ENCODE data around the gene EIF2A.
"Not testable (repeated sequence)": the region's sequence is repeated elsewhere in the genome, so short reads cannot be mapped to it uniquely, and the experiment has no call there.

The EIF2A gene

DNA sequence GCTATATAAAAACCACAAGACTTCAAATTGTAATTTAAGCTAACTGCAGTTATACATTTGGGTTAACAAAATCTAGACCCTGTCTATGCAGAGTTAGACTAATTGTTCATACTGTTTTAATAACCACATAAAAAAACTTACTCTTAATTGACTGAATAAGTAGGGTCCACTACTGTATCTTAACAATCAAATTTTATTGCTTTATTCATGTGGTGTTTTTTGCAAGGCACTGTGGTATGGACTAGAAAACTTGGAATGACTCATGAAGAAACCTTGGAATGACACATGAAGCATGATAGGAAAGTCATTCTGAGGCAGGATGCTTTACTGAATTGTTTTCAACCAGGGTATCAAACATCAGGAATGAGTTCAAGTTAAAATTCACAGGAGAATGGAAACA lies 2.5 kb upstream of the EIF2A start:
- no peak for DNase-seq

DNA sequence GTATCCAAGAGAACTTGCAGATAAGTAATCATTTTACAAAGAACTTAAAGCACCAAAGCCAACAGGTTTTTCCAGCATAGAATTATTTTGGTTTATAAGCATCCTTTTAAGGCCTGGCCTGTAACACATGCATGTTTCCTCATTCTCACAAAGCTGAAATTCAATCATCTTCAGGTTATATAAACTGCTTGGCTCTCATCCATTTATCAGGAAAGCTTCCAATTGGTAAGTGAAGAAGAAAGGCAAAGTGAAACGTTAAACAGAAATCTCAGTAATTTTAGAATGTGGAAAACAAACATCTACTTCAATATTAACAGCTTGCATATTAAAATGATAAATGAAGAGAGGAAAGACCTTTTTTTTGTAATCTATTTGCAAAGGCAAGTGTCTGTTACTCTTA lies 1.9 kb upstream of the EIF2A start:
- DNase-seq = no peak

DNA sequence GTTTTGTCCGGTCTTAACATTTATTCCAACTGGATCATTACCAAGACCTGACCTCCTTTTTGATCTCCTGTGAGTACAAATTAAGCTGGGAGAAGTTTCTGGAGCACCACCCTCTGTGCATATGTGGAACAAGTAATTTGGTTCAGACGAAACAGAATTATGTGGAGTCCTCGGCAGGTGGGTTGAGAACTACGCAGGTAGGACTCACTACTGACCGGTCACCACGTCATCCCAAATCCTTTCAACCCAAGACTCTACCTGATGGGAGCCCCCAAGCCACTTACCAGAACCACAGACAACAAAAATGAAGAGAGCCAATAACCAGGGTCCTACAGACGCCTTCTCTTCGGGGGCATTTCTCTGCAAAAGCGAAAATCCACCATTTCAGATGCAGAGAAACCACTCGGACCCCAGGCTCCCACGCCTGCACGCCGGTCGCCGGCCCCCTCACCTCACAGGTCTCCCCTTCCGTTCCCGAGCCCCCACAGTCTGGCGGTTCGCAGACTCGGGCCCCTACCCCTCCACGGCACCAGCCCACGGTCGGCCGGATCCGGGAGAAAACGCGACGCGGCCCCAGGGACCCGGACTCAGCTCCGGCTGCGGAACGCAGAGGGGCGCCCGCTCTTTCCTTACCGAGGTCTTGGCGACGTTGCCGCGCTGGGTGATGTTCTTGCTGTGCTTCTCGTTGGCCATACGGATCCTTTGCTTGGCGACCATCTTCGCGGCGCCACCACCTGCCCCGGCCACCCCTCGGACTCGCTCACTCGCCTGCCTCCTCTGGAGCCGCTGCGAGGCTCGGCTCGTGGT lies 965 bp upstream of the EIF2A start:
- peak; percentile 87 for DNase-seq

DNA sequence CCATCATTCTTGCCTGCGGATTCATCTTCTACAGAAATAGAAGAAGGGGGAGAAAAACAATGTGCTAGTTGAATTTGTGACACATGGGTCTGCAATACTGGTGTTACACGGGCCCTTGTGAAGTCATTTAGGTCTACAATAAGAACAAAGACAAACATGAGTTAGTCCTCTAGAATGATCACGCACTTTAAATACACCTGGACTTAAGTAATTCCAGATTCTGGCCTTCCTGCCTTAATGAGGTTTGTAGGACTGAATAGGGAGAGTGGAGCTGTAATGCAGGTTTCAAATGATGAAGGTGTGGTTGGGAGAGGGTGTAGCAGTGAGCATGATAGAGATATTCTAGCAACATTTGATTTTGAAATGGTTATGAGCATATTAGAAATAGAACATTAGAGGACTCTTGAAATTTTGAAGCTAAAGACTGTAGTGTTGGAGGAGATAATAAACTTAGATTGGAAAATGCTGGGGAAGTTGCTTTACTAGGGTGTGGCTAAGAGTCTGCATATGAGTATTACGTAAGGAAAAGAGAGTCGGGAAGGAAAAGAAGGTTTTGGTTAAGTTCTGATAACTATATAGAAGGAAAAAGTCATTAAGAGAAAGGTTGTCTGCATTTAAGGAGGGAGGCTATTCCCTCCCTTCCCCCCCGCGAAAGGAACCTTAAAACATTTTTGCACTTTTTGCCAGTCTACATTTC lies 606 bp downstream of the EIF2A start:
- DNase-seq = peak; percentile 70

DNA sequence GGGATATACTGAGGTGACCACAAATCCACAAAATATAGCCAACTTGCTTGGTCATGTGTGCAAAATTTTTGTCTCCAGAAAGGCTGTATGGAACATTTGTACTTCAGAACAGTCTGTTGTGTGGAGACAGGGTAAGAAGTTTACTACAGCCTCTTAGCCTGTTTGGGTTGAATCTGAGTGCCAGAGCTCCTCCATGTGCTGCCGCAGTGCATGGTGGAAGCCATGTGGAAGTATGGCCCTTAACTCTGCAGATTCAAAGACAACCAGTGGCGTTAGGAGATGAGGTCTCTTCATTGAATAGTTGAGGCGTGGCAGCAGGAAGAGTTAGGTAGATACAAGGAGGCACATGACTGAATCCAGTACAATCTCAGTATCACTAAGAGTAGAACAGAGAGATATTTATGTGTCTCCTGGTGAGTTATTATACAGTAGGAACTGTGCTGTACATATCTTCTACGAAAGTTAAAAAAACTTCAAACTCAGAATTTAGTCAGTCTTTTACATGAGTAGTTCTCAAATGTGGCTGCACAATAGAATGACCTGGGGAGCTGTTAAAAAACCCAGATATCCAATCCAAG lies 9.4 kb downstream of the EIF2A start:
- DNase-seq = no peak

DNA sequence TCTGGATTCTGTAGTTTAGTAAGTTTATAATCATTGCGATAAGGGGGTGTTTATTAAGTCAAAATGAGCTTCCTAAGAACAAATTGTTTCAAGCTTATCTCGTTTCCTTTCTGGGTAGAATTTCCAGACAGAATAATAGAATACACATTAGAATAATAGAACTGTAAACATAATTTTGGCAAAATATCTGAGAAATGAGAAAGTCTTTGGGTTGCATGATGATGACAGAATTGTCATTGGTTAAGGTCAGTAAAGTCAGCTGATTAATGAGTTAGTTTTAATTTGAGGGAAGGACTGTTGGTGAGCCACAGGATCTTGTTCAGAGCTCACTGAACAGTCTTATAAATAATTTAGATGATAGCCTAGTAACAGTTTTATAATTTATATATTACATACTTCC lies 10.2 kb downstream of the EIF2A start:
- peak; percentile 12 for DNase-seq

DNA sequence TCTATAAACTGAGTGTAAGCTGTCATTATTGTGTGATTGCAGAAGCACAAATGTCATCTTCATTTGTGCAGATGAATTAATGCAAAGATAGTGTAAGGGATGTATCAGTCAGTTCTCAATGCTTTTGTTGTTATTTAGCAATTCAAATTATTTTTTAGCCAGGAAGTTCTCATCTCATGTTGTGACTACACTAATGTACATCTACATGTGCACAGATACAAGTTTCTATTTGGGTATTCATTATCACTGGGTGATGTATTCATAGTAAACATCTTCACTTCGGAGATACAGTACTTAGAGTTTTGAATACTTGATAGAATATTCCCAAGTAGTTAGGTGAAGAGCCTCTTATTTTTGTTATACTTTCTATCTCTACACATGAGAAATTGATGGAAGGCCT lies 11.1 kb downstream of the EIF2A start:
- no peak for DNase-seq

DNA sequence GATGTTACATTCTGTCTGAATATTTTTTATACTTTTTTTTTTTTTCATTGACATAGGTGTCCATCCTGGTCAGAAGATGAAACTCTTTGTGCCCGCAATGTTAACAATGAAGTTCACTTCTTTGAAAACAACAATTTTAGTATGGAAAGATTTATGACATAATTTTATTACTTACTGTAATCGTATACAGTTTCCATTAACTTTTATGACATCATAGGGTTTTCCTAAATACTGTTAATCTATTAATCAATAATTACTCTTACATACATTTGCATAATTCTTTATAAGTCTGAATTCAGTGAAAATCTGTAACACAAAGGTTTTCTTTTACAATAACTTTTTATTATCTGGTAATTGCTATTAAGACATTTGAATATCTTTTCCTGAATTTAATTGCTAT lies 17.7 kb downstream of the EIF2A start:
- DNase-seq = no peak

DNA sequence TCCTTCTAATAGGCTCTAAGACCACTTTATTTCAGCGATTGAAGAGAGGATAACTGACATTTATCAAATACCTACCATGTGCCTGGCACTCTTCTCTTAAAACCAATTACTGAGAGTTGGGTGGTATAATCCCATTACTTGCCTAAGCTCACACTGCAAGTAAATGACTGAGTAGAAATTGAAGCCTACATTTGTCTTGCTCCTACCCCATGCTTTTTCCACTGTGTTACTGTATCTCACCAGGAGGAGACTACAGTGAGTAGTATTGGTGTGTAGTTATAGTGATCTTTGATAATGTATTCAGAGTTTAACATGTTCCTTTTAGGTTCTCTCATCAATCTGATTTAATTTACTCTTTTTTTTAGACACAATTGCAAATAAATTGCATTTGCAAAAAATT lies 20.7 kb downstream of the EIF2A start:
- DNase-seq = no peak

DNA sequence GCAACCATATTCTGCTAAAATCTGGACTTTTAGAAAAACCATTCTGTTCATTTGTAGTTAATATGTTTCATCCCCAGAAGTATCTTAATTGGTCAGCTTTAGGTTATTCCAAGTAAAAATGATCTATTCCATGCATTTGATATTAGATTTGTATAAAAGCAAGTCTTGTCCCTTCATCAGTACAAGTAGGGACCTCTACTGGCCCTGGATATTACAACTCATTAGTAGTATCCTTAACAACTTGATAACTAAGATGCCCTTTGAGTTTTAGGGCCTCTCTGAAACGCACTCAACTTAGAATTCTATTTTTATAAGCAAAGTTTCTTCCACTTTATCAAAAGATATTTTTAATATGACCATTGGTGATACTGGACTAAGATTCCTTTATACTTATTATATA lies 31.3 kb downstream of the EIF2A start:
- no peak for DNase-seq

DNA sequence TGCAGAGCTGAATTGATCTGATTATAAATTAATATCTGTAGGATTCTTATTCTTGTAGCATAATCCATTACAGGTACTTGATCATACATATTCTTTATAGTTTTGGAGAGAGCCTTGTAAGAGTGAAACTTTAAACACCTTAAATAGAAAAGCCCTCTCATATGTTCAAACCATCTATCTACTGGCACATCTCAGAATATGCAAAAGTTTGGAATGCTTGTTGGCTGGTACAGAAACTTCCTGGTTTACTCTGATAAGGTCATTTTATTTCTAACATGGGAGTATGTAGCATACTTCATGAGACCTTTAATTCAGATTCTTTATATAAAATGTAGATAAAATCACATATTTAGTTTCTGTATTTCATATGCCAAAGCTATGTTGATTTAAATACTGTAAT lies 34.6 kb downstream of the EIF2A start:
- no peak for DNase-seq

DNA sequence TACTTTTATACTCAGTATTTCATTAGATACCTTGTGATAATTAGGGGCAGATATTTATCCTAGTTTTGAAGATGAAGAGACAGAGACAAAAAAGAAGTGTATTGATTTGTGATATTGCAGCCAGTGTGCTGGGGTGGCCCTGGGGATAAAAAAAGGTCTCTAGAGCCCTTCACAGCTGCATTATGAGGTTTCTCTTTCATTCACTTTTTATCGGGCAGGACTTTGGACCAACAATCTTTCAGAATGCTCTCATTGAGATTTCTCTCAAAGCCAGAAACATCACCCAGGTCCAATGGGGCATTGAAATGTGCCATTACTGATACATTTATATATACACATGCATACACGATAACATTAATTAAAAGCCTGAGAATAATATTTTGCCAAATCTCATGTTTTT lies 36.0 kb downstream of the EIF2A start:
- DNase-seq = no peak

DNA sequence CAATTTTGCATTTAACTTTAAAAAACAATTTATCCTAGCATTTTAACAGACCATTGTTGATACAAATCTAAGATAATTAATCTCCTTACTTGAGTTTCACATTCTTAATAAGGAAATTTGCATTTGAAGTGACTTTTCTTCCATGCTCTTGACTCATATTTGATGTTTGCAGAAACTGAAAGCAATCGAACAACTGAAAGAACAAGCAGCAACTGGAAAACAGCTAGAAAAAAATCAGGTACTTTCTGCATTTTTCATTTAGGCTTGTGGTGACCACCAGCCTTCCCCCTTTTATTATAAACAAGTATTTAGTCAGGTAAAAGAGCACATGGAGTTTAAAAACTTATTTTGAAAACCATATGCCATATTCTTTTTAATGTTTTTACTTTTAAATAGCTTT lies 36.4 kb downstream of the EIF2A start:
- DNase-seq = no peak

DNA sequence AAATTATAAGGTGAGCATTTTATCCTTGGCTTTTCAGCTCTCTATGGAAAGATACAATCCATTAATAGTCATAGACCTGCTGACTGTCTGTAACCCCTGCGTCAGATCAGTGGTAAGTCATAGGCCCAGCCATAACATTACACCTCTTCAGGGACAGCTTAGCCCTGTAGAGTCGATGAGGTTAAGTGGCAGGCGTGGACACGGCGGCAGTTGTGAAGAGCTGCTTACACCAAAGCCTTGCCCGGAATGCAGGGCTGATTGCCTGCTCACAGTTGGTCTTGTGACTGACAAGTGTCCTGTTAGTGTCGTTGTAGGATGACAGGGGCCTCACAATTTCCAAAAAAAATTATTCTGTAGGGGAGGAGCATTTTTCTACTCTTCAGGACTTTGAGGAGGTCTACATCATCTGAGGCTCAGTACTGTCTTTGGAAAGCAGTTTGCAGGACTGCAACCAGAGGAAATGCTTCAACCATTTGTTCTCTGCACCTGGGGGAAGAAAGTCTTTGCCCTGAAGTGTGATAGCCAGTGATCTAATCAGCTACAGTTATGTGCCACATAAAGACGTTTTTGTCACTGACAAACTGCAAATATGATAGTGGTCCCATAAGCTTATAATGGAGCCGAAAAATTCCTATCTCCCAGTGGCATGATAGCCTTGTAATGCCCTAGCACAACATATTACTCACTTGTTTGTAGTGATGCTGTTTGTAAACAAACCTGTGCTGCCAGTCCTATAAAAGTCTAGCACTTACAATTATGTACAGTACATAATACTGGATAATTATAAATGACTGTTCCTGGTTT lies 41.6 kb downstream of the EIF2A start:
- no peak for DNase-seq

DNA sequence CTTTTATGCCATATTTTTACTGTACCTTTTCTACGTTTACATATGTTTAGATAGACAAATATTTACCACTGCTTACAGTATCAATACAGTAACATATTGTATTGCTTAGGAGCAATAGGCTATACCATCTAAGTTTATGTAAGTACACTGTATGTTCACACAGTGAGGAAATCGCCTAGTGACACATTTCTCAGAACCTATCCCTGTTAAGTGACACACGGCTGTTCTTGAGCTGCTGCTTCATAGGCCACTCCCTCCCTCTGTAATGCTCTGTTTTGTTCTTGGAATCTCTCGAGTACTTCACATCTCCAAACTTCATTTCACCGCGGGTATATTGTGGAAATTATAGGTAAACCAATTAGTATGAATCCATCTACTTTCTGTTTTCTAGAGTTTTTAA lies 43.2 kb downstream of the EIF2A start:
- DNase-seq = no peak

DNA sequence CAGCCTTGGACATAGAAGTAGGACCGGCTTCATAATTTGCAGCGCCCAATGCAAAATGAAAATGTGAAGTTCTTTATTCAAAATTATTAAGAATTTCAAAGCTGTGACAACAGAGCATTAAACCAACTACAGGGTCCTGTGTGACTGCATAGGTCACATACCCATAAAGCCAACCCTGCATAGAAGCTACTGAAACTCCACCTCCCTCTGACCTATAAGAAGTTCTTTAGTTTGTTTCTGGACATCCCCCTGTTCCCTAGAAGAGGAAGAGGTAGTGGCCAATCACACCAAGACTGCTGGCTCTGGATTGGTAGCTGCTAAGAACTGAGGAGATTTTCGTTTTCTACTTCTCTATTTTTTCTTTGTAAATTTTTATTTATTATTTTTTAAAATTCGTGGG lies 47.6 kb downstream of the EIF2A start:
- no peak for DNase-seq

DNA sequence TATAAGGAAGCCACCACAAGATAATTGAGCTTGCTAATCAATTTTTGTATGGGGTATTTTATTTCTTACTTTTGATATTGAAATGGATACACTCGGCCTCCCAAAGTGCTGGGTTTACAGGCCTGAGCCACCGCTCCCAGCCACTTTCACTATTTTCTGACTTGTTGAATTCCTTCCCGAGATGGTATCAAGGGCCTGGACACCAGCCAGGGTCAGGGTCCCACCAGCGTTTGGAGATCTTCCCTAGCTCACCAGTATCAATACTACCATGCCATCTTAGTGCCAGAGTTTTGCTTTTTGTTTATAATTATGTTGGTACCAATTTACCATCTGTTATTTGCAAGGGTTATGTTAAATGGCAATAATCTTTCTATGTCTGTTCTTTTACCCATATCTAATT lies 51.1 kb downstream of the EIF2A start:
- no peak for DNase-seq

DNA sequence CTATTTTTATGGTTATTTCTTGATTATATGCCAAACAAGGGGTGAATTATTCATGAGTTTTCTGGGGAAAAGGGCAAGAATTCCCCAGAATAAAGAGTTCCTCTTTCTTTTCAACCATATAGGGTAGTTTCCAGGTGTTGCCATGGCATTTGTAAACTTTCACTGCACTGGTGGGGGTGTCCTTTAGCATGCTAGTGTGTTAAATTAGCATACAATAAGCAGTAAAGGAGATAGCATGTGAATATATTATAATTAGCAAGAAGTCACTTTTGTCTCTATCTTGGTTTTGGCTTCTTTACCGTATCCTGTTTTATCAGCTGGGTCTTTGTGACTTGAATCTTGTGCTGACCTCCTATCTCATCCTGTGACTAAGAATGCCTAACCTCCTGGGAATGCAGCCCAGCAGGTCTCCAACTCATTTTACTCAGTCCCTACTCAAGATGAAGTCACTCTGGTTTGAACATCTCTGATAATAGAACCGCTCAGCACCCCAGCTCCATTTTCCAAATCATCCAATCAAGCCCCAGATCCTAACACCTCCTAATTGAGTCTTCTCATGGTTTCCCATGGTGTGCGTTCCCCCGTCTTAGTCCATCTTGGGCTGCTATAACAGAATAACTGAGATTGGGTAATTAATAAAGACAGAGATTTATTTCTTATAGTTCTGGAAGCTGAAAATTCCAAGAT lies 53.2 kb downstream of the EIF2A start:
- DNase-seq = no peak

DNA sequence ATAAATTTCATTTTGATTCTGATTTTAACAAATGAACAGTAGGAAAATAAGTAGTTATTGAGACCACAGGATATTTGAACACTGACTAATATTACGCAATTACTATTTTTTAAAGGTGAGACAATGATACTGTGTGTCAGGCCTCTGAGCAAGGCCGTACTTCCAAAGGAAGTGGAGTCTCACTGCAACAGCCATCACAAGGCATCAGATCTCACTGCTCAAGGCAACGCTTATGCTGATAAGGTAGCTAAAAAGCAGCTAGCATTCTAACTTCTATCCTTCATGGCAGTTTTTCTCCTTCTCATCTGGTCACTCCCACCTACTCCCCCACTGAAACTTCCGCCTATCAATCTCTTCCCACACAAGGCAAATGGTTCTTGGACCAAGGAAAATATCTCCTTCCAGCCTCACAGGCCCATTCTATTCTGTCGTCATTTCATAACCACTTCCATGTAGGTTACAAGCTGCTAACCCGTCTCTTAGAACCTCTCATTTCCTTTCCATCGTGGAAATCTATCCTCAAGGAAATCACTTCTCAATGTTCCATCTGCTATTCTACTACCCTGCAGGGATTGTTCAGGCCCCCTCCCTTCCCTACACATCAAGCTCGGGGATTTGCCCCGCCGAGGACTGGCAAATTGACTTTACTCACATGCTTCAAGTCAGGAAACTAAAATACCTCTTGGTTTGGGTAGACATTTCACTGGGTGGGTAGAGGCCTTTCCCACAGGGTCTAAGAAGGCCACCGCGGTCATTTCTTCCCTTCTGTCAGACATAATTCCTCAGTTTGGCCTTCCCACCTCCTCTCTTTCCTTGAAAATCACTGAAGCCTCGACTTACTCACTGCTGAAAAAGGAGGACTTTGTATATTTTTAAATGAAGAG lies 54.3 kb downstream of the EIF2A start:
- not testable (repeated sequence) for DNase-seq

DNA sequence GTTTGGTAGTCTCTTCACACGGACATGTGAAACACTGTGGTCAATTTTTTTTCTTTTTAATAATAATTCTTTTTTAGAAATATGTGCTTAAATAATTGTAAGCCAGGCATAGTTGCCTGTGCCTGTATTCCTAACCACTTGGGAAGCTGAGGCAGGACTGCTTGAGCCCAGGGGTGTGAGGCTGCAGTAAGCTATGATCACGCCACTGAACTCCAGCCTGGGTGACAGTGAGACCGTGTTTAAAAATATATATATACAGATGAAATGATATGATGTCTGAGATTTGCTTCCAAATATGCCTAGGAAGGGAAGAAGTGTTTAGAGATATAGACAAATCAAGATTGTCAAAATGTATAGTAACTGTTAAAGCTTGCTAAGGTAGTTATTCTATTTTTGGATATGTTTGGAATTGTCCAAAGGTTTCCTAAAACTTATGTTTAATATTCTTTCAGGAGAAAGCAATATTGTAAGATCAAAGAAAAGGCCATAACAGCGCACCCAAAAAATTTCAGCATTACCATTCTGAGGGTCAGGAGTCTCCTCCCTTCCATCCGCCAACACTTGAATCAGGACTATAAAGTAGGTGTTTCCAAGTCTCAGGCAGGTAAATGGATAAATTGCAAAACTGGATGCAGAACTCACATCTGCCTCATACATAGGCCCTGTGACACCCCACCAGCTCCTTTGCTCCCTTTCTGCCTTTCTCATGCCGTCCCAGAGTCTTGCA lies 56.0 kb downstream of the EIF2A start:
- DNase-seq = peak; percentile 12

All from NCI-H146 (cell line).